Brain pericyte (primary cell): ENCODE results near the gene RANBP1.
"Not testable (repeated sequence)": the region's sequence is repeated elsewhere in the genome, so short reads cannot be mapped to it uniquely, and the experiment has no call there.

Experiments used
- DNase-seq: peaks from one replicate; pipeline ENCODE4 v3.0.0-alpha.2; 2012; ENCODE audit warnings: low read depth, low spot score

Gene RANBP1

DNA sequence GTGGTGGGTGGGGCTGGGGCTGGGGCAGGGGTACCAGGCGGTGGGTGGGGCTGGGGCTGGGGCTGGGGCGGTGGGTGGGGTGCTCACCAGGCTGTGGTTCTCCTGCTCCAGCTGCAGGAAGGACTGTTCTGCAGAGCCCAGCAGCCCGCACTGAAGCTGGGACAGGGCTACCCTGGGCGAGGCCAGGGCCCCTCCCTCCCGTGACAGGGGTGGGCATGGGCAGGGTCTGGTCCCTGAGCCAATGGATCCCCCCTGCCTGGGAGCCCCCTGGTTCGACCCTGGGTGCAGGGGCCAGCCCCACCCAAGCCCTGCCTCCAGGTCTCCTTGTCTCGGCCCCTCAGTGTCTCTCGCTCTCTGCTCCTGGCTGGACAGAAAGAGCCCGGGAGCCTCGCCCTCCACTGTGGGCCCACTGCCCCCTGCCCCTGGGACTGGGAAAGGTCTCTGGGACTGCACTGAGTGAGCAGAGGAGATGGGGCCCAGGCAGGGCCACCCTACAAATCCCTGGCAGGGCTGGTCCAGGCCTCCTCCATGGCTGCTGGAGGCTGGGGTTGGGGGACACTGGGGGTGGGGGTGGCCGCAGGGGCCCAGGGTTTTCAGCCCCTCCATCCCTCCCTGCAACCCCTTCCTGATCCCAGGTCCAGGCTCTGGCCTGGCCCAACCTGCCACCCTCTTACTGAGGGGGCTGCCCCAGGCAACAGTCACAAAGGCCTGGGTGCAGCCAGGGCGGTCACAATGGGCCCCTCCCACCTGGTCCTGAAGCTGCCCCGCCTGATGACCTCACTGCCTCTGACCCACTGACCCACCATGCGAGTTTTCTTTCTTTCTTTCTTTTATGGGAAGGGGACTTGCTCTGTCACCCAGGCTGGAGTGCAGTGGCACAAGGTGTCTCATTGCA, 34.7 kb downstream of the RANBP1 start, which contains the start of gene CCDC188:
Gene CCDC188 (minus strand): TSS at position 675 of the 895 bp plus-strand sequence. CDS start 69 bp downstream, at position 606.
- no peak for DNase-seq

DNA sequence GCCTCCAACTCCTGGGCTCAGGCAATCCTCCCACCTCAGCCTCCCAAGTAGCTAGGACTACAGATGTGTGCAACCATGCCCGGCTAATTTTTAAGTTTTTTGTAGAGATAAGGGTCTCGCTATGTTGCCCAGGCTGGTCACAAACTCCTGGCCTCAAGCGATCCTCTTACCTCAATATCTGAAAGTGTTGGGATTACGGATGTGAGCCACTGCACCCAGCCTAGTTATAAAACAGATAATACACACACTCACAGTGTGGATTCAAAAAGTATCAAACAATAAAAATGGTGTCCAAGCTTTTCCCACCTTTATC, 35.3 kb downstream of the RANBP1 start:
- no peak for DNase-seq

DNA sequence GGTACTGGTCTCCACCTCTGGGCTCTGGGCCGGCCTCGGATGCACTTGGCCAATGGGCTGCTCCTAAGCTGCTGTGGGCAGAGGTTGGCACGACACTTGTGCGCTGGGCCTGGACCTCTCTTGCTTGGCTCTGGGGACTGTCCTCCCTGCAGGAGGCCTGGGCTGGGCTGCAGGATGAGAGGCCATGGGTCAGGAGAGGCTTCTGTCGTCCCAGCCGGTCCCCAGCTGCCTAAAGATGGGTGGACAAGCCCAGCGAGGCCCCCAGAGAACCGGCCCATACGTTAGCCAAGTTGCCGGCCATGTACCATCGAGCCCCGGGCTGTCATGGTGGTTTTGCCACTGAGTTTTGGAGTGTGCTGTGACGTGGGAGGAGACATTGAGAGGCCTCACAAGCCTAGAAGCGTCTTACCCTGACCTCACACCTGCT, 36.6 kb downstream of the RANBP1 start:
- no peak for DNase-seq

DNA sequence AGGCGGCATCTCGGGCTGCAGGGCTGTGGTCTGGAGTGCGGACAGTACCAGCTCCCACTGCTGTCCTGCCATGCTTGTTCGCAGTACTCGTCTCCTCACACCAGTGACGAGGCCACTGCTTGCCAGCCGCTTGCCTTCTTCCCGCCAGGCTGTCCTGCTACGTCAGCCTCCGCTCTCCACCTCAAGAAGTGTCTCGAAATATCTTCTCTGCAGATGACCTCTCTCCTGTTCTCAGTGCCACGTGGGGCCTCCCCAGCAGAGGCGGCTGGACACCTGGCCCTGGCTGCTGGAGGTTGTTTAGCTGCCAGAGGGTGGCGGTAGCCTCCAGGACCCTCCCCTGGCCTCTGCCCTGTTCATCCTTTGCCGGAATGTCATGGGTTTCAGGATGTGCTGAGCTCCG, 38.0 kb downstream of the RANBP1 start:
- no peak for DNase-seq

DNA sequence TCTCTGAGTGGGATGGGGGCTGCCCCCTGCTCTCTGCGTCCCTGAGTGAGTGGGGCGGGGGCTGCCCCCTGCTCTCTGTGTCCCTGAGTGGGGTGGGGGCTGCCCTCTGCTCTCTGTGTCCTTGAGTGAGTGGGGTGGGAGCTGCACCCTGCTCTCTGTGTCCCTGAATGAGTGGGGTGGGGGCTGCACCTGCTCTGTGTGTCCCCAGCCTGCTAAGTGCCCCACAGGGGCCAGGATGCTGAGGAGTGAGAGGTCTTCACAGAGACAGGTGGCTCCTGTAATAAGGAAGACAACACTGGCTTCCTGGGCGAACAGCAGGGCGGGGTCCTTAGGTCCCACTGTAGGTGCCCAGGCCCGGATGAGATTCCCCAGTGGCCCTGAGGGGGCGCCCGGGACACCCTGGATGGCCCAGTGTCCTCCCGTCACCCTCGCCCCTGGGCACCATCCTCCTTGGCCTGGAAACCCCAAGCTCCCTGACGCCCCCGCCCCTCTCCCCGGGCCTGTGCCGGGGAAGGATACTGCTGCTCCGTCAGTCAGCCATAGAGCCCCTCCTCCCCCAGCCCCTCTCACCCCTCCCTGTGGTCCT, 38.8 kb downstream of the RANBP1 start:
- no peak for DNase-seq

DNA sequence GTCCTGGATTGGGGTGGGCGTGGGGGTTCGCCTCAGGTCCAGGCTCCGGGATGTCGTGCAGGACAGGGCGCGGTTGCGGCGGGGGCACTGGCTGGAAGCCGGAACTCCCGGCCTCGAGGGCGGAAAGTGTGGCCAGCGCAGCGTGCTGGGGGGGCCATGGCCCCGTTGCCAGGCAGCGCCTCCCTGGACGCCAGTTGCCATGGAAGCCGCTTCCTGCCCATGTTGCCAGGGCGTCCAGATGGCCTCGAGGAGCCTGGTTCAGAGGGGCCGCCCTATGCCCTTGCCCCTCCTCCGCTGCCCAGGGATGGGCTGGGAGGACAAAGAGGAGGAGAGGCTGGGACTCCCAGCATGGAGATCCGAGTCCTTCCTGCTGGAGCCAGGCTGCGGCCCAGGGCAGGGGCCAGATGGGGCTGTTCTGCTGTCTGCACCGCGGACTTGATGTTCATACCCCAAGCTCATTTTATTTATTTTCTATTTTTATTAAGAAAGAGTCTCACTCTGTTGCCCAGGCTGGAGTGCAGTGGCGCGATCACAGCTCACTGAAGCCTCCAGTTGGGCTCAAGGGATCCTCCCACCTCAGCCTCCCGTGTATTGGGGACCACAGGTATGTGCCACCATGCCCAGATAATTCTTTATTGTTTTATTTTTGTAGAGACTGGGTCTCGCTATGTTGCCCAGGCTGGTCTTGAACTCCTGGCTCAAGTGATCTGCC, 39.6 kb downstream of the RANBP1 start:
- DNase-seq = no peak

DNA sequence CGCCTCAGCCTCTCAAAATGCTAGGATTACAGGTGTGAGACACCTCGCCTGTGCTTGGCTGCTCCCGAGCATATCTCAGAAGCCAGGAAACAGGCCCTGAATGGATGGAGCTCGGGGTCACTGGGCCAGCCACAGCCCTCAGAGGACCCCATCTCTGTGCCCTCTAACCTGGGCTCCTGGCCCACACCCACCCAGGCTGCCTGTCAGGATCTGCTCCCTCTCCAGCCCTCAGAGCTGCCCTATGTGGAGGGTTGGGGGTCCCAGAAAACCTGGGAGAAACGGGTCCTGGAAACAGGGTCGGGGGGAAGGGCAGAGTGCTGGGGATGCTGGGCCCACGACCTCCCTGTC, 40.1 kb downstream of the RANBP1 start:
- DNase-seq = no peak

DNA sequence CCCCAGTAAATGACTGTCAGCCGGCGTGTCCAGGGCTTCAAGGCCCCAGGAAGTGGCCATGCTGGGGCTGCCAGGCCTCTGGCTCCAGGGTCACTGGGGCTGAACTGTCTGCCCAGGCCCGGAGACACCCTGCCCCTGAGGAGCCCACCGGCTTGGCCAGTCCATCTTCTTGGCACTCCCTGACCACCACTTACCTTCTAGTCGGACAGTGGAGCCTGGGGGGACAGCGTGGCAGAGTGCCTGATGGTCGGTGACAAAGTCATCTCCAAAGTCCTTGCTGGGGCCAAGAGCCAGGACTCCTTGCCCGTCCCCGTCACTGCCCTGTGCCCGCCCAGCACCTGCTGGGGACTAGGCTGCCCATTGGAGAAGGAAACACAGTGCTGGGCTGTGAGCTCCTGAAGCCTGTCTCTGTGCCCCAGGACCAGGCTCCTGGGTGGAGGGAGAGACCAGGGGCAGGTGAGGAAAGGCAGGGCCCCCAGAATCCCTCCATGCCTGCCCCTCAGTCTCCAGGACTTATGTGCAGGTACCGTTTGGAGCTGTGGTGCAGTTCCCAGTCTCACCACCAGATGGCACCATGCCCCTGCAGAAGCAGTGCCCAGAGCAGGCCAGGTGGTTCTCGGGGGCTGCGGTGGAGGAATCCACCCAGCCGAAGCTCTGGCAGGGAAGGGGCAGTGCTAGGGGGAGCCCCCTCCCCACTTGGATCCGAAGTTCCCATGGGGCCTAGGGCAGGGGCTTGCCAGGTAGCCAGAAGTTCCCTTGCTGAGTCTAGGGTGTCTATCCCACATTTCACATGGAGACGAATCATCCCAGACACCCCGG, 40.9 kb downstream of the RANBP1 start:
- DNase-seq = no peak

DNA sequence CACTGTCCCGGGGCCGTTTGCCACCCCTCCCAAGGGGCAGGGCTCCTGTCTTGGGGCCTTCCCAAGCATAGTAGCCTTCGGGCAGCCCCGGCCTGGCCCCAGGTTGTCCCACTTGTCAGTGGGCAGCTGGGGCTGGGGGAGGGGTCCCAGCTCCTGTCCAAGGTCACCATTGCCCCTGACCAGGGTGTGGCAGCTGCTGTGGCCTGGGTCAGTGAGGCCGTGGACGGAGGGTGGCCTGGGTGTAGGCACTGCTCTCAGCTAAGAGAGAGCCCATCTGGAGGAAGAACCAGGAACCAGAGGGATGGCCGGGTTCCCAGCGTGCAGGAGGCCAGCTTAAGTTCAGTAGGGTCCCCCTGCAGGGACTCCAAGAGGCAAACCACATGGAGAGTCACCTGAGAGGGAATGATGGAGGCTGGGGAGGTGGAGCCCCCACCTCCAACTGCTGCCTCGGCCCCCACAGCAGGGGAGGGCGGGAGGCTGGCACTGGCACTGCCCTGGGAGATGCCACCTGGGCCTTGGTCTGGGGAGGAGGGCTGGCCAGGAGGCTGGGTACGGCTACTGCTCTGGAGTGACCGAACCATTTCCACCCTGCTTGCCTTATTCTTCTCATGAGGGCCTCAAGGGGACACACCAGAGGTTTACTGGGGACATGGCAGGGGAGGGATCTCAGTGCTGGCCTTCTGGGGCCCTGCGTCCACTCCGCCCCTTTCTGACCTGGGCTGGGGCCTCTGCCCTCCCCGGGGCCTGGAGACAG, 41.7 kb downstream of the RANBP1 start:
- DNase-seq = no peak

DNA sequence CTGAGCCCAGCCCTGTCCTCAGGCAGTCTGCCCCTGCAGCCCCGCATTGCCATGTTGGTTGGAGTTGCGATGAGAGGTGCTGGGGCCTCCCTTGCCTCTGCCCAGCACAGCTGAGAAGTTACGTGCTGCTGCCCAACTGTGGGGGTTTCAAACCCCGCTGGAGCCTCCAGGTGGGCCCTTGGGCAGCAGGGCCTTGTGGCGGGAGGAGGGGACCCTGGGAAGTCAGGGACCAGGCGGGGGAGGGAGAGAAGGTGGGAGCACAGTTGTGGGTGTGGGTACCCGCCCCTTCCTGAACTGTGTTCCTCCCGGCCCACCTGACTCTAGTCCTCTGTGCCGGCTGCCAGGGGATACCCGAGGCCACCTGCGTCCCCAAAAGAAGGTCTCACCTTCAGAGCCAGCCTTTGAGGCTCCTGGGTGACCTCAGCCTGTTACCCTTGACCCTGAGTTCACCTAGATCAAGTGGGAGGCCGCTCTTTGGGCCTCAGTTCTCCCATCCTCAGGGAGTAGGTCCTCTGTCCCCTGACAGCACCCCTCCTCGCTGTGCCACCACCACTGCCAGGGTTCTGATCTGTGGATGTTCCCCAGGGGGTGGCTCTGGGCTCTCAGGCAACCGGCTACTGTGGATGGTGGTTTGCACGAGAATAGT, 42.6 kb downstream of the RANBP1 start:
- no peak for DNase-seq

DNA sequence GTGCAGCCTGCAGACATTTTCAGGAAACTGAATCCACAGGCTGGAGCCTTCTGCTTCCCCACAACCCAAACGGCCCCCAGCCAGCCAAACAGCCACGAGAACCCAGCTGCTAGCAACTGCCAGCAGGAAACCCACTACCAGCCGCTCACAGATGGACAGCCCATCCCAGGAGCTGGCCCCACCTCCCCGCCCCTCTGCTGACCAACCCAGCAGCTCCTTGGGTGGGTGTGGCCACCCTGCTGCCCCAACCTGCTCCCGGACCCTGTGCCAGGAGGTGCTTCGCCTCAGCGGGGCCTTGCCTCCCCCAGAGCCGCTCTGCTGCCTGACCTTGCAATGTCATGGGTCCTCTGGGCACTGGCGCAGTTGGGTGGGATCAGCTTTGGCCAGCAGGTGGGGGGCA, 43.2 kb downstream of the RANBP1 start:
- DNase-seq = no peak

DNA sequence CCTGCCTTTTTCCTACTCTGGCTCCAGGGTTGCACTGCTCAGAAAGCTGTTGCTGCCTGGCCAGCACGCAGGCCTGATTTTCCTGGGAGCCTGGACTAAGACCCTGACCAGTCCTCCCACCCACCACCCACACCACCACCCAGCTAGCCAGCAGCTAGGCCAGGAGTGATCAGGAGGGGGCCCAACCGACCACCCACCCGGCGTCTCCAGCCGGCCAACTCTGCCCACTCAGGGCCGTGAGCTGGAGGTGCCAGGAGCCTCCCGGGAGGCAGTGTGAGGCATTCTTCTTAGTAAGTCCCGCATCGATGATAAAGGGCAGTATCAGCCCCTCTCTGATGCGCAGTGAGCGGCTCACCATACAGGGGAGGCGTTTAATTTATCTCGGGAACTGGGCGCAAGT, 43.6 kb downstream of the RANBP1 start:
- DNase-seq = not testable (repeated sequence)

DNA sequence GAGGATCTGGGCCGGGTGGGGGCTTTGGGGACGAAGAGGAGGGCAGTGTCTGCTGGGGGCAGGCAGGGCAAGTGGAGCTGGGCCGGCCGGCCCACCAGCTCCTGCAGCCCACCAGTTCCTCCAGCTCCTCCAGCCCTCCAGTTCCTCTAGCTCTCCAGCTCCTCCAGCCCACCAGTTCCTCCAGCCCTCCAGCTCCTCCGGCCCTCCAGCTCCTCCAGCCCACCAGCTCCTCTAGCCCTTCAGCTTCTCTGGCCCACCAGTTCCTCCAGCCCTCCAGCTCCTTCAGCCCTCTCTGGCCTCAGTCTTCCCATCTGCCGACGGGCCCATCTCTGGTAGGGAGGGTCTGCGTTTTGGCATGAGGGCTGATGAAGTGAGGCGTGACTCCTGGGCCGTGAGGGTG, 44.1 kb downstream of the RANBP1 start:
- DNase-seq = no peak

DNA sequence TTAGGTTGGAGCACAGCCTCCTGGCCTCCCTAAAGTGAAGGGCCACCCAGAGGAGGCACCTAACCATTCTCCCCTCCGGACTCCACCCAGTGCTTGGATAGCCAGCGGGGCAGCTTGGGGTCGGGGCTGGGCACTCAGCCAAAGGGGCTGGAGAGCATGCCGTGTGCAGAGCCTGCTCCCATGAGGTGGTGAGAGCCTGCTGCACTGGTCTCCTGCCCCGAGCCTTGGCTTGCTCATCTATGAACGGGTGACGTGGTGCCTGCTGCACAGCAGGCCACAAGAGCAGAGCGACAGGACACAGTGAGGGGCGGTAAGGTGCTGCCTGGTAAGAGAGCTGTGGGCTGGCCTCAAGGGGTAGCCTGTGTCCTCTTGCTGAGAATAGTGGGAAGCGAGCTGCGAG, 49.0 kb downstream of the RANBP1 start:
- DNase-seq = no peak

DNA sequence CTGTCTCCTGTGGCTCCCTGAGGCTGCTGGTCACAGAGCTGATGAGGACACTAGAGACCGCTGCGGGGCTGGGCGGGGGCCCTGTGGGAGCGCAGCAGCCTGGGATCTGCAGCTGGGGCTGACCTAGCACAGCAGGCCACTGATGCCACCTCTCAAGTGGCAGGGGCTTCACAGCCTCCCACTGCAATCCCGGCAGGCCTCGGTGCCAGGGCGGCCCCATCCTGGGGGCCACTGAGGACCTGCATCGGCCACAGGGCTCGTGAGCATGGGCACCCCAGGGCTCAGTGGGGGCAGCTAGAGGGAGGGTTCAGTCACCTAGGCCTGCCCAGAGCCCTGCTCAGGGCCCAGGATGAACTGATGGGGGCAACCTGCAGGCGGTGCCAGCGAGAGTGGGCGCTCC, 49.5 kb downstream of the RANBP1 start:
- no peak for DNase-seq

DNA sequence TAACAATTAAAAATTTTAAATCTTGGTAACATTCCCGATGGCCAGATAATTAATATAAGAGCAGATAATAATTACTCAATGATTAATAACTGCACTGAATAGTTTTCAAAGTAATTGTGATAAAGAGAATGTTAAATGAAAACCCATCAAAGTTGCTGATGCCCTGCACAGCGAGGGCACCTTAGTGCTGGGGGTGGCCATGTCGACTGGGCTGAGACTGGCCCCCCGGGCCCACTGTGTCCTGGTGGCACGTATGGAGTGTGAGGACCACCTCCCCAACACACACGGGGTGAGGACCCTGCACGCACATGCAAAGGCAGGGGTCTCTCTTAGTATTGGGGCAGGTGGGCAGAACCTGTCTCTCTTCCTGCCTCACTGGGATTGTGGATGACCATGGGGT, 50.0 kb downstream of the RANBP1 start:
- no peak for DNase-seq

DNA sequence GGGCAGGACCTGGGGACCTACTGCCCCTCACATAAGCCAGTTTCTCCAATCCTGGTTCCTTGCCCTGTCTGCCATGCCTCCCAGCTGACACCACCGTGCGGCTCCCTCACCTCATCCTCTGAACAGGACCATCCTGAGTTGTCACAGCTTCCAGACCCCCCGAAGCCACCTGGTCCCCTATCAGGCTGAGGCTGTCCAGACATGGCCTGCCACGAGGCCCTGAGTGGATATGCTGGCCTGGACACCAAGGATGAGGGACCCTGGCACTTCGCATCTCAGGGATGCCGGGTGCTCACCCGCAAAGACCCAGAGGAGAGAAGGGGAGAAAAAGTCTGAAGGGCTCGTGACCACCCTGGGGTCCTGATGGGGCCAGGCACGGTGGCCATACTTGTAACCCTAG, 50.8 kb downstream of the RANBP1 start:
- no peak for DNase-seq

DNA sequence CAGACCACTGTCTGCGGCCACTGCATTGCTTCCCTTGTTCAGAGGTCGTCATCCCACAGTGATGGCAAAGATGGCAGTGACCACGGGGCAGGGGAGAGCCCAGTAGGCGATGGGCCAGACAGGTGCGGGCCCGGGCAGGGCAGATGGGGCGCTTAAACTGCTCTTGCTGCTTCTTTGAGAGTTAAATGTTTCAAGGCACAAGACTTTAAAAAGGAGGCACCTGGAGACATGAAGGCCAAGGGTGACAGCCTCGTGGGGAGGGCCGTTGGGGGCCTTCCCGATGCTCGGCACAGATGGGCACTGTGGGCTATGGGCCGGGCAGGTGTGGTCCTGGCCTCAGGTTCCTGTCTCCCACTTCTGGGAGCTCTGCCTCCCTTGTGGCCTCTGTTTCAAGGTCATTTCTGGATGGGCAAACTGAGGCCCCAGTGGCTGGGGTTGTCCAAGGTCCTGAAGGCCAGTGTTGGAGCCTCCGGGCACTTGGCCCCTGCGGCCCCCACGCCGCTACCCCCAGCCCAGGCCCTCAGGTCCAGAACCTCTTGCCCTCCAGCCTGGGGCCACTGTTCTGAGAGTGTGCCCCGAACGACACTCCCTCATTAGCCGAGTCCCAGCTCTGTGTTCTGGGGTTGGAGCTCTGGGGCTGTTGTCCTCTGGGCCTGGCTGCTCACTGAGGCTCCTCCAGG, 51.9 kb downstream of the RANBP1 start:
- DNase-seq = no peak

DNA sequence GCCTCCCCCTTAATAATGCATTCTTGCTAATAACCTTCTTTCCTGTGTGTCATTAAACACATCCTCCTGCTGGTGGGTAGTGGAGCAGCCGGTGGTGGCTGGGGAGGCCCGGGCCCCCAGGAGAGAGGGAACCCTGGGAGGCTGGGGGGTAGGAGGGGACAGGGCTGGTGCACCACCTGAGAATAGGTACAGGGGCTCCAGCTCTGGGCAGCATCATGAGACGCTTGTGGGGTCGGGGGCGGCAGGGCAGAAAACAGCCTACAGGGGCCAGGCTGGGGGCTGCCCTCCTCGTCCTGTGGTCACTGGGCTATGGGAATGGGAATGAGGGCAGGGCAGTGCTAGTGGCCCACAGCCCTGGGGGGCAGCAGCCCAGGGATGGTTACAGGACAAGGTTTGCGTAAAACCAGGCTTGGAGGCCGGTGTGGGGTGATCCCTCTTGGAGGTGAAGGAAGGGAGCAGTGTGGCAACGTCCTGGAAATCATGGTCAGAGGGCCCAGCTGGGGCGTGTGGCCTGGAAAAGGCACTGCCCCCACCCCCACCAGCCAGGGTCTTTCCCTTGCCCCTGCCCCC, 53.4 kb downstream of the RANBP1 start:
- DNase-seq = no peak

DNA sequence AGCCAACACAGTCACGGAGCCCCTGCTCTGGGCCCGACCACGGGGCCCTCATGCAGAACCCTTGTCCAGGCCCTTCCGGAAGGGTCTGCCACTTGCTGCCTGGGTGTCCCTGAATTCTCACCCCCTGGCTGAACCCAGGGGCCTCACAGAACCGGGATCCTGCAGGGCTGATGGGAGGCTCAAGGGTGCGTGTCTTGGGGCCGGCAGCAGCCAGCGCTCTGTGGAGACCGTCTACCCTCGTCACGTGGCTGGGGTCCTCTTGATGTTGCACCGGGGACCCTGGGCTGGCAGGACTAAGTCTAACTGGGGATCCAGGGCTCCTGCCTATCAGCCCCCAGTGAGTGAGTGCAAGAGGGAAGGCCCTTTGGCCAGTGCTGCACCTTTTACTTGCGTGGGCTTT, 54.3 kb downstream of the RANBP1 start:
- no peak for DNase-seq
